Peyer's patch (tissue), 4 donors: ENCODE results near the gene PRDM5. TPM values are rescaled to one million over a fixed set of nuclear protein-coding genes. Genes with fewer than 3 reads are reported as not detected.

Experiments used
- DNase-seq, 3 donors: peaks; one replicate each; pipeline ENCODE4 v3.0.0-alpha.2; 2017 to 2019
- H3K27ac ChIP-seq, 4 donors: fragments of 200-600 bp; sonication (generic); one replicate each; pipeline ENCODE4 v1.5.1; 2016 to 2019
- H3K27me3 ChIP-seq, 2 donors: fragments of 200-600 bp; sonication (generic); one replicate each; pipeline ENCODE4 v1.5.1; 2019
- H3K36me3 ChIP-seq, 3 donors: fragments of 200-600 bp; sonication (generic); one replicate each; pipeline ENCODE4 v1.5.1; 2016 to 2019
- H3K4me1 ChIP-seq, 4 donors: fragments of 200-600 bp; sonication (generic); one replicate each; pipeline ENCODE4 v1.5.1; 2016 to 2019
- H3K4me3 ChIP-seq, 4 donors: fragments of 200-600 bp; sonication (generic); 1 replicate in 3 of 4; 2 replicates in 1 of 4; pipeline ENCODE4 v1.5.1; 2016 to 2019; ENCODE audit warnings: mild to moderate bottlenecking in 1 of 4
- H3K9me3 ChIP-seq, 4 donors: fragments of 200-600 bp; sonication (generic); one replicate each; pipeline ENCODE4 v1.5.1; 2016 to 2019; ENCODE audit warnings: mild to moderate bottlenecking in 1 of 4
- CTCF ChIP-seq, 6 experiments: fragments of 450-650 bp in 4 of 6; fragments of 200-600 bp in 2 of 6; sonication (generic) in 1 of 6; IDR thresholded peaks; one replicate each; pipeline ENCODE4 v1.5.1; 2017 to 2019; ENCODE audit warnings: antibody characterized with exemption in 6 of 6, mild to moderate bottlenecking in 3 of 6, moderate library complexity in 1 of 6
- POLR2A ChIP-seq, 2 donors: fragments of 450-650 bp; IDR thresholded peaks; one replicate each; pipeline ENCODE4 v1.5.1; 2017; ENCODE audit warnings: antibody characterized with exemption in 2 of 2, mild to moderate bottlenecking in 2 of 2, moderate library complexity in 2 of 2
- total RNA-seq, 4 donors: library from RNA; depleted of rRNA; stranded (reverse); fragments of >200 nt; gene quantifications; one replicate each; pipeline ENCODE4 v1.1.0, GENCODE V29; 2016

PRDM5 gene
- total RNA-seq, 4 donors from 2014 or later, result 3.9 to 9.9 (median 5.3) TPM

GRCh38 chr4:120838784-120839183 lies 83.7 kb downstream of the PRDM5 start:
- Histone ChIP-seq H3K4me1 (no peaks in the 10 kb centered on the region), H3K27me3 (no peaks in the 10 kb centered on the region), H3K4me3 (no peak overlapping the region), H3K27ac (no peak overlapping the region), H3K36me3 (no peaks in the 10 kb centered on the region), H3K9me3 (no peaks in the 10 kb centered on the region)
- DNase-seq, result no peak
- TF ChIP-seq CTCF (IDR thresholded peaks at IDR 0.05), result no peak
- no peak for TF ChIP-seq POLR2A (IDR thresholded peaks at IDR 0.05)

- DNase-seq, result no peak
- no peaks in the 10 kb centered on the region for H3K27me3 ChIP-seq
- H3K4me1 ChIP-seq, result no peaks in the 10 kb centered on the region
- no peak overlapping the region for H3K27ac ChIP-seq
- no peaks in the 10 kb centered on the region for H3K9me3 ChIP-seq
- no peak overlapping the region for H3K4me3 ChIP-seq
- no peaks in the 10 kb centered on the region for H3K36me3 ChIP-seq
- TF ChIP-seq POLR2A (IDR thresholded peaks at IDR 0.05) (no peak), CTCF (IDR thresholded peaks at IDR 0.05) (no peak)
Measured at GRCh38 chr4:120837656-120838055, 84.9 kb downstream of the PRDM5 start.

GRCh38 chr4:120835342-120835741 lies 87.2 kb downstream of the PRDM5 start:
- H3K36me3 ChIP-seq, result no peaks in the 10 kb centered on the region
- no peak for DNase-seq
- no peaks in the 10 kb centered on the region for H3K27me3 ChIP-seq
- no peaks in the 10 kb centered on the region for H3K9me3 ChIP-seq
- no peak for TF ChIP-seq POLR2A (IDR thresholded peaks at IDR 0.05)
- TF ChIP-seq CTCF (IDR thresholded peaks at IDR 0.05), result no peak
- H3K27ac ChIP-seq, result no peak overlapping the region
- no peak overlapping the region for H3K4me3 ChIP-seq
- no peaks in the 10 kb centered on the region for H3K4me1 ChIP-seq

- Histone ChIP-seq H3K27me3 (no peaks in the 10 kb centered on the region), H3K9me3 (no peaks in the 10 kb centered on the region), H3K4me3 (no peak overlapping the region), H3K27ac (no peak overlapping the region), H3K36me3 (no peaks in the 10 kb centered on the region), H3K4me1 (no peaks in the 10 kb centered on the region)
- no peak for DNase-seq
- no peak for TF ChIP-seq CTCF (IDR thresholded peaks at IDR 0.05)
- no peak for TF ChIP-seq POLR2A (IDR thresholded peaks at IDR 0.05)
Measured at GRCh38 chr4:120830204-120830603, 92.3 kb downstream of the PRDM5 start.

GRCh38 chr4:120829113-120829831 lies 93.3 kb downstream of the PRDM5 start:
- H3K4me3 ChIP-seq, result no peak overlapping the region
- no peaks in the 10 kb centered on the region for H3K4me1 ChIP-seq
- TF ChIP-seq CTCF (IDR thresholded peaks at IDR 0.05), result no peak
- TF ChIP-seq POLR2A (IDR thresholded peaks at IDR 0.05), result no peak
- H3K27me3 ChIP-seq, result no peaks in the 10 kb centered on the region
- no peak for DNase-seq
- no peak overlapping the region for H3K27ac ChIP-seq
- H3K36me3 ChIP-seq, result no peaks in the 10 kb centered on the region
- no peaks in the 10 kb centered on the region for H3K9me3 ChIP-seq
